HUDEP-2 (cell line): ENCODE measurements around the gene TSPAN16.

ENCODE experiments used
- DNase-seq, 76 experiments: peaks; one replicate each; lab custom pipeline; 2025; ENCODE audit not compliant: unreplicated experiment in 76 of 76; lab: John Stamatoyannopoulos, UW

TSPAN16 gene

GRCh38 chr19:11267316-11268085 lies 28.5 kb upstream of the TSPAN16 start:
- no peak for DNase-seq

DNA sequence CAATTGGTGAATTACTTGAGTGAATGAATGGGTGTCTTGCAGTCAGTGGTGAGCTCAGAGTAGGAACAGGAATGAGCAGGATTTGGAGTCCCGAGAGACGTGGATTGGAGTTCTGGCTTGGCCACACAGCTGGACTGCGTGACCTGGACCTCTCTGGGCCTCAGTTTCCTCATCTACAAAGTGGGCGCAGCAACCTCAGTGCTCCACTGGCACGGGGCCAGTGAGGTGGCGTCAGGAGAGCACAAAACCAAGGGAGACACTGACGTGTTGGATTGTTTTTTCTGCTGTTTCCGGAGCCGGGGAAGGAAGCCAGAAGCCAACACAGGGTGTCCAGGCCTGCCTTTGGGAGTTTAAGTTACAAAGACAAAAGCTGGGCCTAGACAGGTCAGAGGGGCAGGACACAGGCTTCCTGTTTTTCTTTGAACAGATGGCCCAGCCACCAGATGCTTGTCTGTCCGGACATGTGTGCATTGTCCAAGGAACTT lies 27.1 kb upstream of the TSPAN16 start:
- DNase-seq, result no peak

DNA sequence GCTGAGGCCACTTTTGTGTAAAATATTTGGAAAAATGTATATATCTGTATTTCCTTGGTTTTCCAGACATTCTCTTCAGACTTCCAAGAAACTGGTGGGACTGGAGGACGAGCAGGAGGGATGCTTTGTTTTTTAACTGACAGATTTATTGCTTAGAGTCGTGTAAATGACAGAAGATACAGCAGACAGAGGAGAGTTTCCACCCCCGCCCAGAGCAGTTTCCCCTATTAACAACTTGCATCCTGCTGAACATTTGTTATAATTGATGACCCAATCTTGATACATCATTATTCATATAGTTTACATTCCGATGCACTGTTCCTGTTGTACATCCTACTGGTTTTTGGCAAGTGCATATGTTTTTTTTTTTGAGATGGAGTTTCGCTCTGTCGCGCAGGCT lies 26.6 kb upstream of the TSPAN16 start:
- no peak for DNase-seq

- DNase-seq, result no peak
These were observed 22.7 kb upstream of the TSPAN16 start for GRCh38 chr19:11273296-11273695.

DNA sequence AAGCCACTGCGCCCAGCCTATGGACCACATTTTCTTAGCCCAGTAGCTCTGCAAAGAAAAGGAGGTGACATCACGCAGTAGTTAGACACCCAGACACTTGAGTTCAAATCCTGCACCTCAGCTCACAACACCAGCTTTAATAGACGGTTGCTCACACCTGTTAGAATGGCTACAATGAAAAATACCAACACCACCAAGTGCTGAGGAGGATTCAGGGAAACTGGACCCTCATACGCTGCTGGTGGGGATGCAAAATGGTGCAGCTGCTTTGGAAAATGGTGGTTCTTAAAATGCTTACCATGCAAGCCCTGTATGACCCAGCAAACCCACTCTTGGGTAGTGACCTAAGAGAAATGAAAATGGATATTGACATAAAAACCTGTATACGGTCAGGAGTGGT lies 22.0 kb upstream of the TSPAN16 start:
- no peak for DNase-seq

GRCh38 chr19:11274533-11275086 lies 21.4 kb upstream of the TSPAN16 start:
- DNase-seq, result no peak

GRCh38 chr19:11278670-11279069 lies 17.3 kb upstream of the TSPAN16 start:
- no peak for DNase-seq

DNA sequence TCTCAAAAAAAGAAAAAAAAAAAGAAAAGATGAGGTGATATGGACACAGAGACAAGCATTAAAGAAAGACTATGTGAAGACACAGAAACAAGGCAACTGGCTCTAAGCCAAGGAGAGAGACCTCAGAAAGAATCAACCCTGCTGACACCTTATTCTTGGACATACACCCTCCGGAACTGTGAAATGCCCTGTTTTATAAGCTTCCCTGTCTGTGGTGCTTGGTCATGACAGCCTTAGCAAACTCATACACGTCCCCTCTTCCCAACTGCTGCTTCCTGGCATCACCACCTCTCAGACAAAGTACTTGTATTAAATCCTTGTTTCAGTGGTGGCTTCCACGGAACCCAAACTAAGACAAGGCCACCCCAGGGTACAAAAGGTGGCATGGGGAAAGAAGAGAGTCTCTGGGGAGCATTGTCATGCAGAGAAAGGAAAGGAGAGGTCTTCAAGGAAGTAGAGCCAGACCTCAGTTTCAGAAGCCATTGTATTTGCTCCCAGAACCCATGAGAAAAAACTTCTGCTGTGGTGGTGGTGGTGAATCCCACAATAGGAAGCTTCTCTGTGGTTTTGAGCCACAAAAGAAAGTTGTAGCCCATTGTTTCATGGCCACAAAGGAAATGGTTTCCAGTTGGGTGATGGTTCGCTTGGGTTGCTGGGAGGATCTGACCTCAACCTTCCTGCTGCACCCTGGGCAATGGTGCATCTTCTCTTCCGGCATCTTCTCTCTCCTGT lies 16.3 kb upstream of the TSPAN16 start:
- DNase-seq, result no peak

DNA sequence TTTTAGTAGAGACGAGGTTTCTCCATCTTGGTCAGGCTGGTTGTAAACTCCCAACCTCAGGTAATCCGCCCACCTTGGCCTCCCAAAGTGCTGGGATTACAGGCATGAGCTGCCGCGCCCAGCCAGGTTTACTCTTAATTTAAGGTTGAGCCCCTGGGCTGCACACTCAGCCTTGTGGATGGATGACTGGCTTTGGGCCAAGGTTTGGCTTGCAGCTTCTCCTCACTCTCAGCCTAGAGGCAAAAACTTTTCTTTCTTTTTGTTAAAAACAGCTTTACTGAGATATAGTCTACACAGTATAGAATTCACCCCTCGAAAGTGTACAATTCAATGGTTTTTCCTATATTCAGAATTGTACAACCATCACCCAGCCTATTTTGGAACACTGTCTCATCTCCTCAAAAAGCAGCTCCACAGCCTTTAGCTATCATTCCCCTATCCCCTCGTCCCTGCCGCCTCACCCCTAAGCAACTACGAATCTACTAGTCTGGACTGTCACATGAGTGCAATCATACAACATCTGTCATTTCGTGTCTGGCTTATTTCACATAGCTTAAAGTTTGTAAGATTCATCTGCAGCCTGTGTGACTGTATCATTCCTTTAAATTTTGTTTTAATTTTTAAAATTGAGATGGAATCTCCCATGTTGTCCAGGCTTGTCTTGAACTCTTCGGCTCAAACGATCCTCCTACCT lies 14.5 kb upstream of the TSPAN16 start:
- no peak for DNase-seq

DNA sequence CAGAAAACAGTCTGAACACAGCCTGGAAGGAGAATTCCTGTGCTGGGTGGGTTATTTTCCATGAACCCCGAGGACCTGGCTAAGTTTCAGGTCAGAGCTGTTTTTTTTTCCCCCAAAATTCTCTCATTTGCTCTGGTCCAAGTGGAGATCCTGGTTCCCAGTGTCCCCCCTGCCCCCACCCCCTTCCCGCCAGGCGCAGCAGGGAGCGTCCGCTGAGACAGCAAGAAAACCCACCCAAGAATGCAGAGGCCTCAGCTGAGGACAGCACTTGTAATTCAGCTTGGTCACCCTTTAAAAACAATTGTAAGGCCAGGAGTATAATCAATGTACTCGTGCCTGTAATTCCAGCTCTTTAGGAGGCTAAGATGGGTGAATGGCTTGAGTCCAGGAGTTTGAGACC lies 11.4 kb upstream of the TSPAN16 start:
- no peak for DNase-seq

DNA sequence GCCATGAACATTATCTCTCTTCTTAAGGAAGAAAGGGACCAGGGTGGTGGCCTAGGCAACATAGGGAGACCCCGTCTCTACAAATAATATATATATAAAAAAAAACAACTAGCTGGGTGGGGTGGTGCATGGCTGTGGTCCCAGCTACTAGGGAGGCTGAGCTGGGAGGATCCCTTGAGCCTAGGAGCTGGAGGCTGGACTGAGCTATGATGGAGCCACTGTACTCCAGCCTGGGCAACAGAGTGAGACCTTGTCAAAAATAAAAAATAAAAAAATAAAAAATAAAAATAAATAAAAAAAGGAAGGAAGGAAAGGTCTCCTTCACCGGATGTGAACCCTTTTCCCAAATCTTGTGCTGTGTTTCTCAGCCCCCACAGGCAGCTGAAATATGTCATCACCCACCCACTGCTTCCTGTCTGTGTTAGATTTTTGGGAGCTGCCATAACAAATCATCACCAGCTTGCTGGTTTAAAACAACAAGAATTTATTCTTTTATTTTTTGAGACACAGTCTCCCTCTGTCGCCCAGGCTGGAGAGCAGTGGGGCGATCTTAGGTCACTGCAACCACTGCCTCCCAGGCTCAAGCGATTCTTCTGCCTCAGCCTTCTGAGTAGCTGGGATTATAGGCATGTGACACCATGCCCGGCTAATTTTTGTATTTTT lies 9.5 kb upstream of the TSPAN16 start:
- DNase-seq, result no peak

DNA sequence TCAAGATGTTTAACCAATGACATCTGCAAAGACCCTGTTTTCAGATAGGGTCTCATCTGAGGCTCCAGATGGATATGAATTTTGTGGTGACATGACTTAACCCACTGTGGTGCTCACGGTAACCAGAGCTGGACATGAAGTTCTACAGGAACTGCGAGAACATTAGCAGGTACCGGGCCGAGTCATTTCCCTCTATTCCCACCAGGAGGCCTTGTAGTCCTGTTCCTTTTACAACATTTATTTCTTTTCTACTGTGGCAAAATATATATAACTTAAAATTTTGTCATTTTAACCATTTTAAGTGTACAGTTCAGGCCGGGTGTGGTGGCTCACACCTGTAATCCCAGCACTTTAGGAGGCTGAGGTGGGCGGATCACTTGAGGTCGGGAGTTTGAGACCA lies 7.6 kb upstream of the TSPAN16 start:
- DNase-seq, result no peak

DNA sequence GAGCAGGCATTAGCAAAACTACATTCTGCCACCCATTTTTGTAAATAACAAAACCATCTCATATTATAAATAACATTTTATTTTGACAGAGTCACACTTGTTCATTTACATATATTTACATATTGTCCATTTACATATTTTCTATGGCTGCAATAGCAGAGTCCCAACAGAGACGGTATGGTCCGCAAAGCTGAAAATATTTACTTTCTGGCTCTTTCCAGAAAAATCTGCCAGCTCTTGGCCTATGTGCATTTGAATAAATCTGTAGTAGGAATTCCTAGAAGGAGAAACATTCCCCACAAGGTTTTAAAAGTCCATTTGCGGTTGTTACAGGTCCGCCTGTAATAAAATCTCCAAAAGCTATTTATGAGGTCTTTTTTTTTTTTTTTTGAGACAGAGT lies 5.7 kb upstream of the TSPAN16 start:
- no peak for DNase-seq

- DNase-seq, result no peak
These were observed 4.5 kb upstream of the TSPAN16 start for GRCh38 chr19:11291415-11291814.

- DNase-seq, result no peak
These were observed 4.0 kb upstream of the TSPAN16 start for GRCh38 chr19:11291991-11292390.

GRCh38 chr19:11293433-11294389 lies 2.2 kb upstream of the TSPAN16 start:
- DNase-seq, result peak in 74 of 76 experiments; percentile 18 to 91 (median 74)

DNA sequence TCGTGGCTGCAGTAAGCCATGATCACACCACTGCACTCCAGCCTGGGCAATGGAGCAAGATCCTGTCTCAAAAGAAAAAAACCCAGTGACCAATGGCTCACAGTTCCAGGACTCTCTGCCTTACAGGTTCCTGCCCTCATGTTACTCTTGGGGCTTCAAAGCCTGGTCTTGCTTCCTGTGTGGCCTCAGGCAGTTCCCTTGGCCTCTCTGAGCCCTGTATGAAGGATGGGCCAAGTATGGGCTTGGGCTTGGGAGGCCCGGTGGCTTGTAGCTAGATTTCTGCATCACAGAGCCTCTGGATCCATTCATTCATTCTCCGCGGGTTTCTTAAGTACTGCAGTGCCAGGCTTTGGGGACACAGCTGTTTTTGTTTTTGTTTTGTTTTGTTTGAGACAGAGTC lies 780 bp upstream of the TSPAN16 start:
- DNase-seq, result no peak

DNA sequence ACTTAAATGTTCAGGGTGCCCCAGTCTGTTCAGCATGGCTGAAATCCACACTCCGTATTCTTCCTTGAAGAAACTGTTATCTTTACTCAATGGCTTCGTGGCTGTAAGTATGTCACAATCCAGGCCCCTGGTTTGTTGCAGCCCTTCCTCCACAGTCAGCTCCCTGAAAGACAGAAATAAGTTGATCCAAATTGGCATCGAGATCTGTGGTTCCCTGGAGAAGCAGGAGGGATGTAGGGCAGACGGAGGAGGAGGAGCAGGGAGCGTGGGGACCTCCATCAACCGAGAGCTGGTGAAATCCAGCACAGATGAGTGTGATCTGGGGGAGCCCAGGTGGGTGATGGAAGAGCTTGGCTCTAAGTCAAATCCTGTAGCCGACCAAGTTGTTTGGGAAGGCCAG lies 304 bp downstream of the TSPAN16 start:
- no peak for DNase-seq

DNA sequence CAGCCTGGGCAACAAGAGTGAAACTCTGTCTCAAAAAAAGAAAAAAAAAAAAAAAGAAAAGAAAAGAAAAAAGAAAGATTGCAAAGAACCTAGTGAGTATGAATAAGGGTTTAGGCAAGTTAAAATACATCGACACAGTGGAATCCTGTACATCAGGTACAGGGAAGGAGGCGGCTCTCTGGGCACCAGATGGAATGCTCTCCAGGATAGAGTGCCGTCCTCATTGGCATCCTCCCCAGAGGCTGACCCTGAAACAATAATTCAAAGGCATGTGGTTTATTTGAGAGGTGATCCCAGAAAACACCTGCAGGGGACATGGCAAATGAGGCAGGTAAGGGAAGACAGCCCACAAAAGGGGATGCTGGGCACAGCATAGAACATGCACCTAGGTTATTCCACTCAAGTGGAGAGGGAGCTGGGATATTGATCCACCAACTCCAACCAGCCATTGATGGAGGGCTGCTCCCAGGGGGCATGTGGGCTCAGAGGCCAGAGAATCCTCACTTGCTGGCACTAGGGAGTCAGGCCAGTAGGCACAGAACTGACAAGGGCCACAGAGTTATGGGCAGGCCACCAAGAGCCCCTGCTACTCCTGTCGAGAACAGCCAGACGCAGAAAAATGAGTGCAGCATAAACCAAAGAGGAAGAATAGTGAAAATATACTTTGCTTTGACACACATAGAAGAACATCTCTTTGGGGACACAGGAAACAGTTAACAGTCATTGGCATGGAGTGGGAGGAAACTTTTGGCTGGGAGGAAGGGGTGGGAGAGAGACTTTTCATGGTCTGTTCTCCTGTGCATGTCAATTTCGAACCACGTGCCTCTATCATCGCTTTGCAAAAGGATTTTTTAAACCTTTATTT lies 4.2 kb downstream of the TSPAN16 start:
- DNase-seq, result no peak
